WTC11 (cell line): ENCODE data around the gene ATP2A2. TPM values are rescaled to one million over a fixed set of nuclear protein-coding genes. Genes with fewer than 3 reads are reported as not detected.

Experiments used
- ATAC-seq: fragments of 200-7000 bp; cut with Tn5 transposase; 2 replicates; pipeline ENCODE4 v1.10.0; 2021; ENCODE audit warnings: mild to moderate bottlenecking, moderate library complexity
- CTCF ChIA-PET: fragments of 300-600 bp; sonication (Branson Sonifier 250); formaldehyde crosslinking; loops from one replicate; lab custom pipeline; 2021; ENCODE audit warnings: antibody characterized with exemption; lab: Charles Lee
- POLR2A ChIA-PET: fragments of 350-600 bp; sonication (Branson Sonifier 250); formaldehyde crosslinking; loops from one replicate; lab custom pipeline; 2021; ENCODE audit warnings: antibody characterized with exemption; lab: Charles Lee
- DNase-seq: peaks from one replicate; pipeline ENCODE4 v3.0.0; 2021; ENCODE audit warnings: low spot score
- H3K27ac Mint-ChIP-seq: 2 replicates; pipeline ENCODE4 v1.8.0; 2021; ENCODE audit warnings: mixed read lengths
- H3K27me3 Mint-ChIP-seq: 2 replicates; pipeline ENCODE4 v1.8.0; 2021; ENCODE audit warnings: low read depth, mild to moderate bottlenecking, moderate library complexity, mixed read lengths
- H3K36me3 Mint-ChIP-seq: 2 replicates; pipeline ENCODE4 v1.8.0; 2021; ENCODE audit warnings: mixed read lengths
- H3K4me1 Mint-ChIP-seq: 2 replicates; pipeline ENCODE4 v1.8.0; 2022; ENCODE audit warnings: mixed read lengths
- H3K4me3 Mint-ChIP-seq: 2 replicates; pipeline ENCODE4 v1.8.0; 2021; ENCODE audit warnings: mild to moderate bottlenecking, moderate library complexity, mixed read lengths
- H3K9me3 Mint-ChIP-seq: 2 replicates; pipeline ENCODE4 v1.8.0; 2021; ENCODE audit warnings: mixed read lengths
- ATF1 ChIP-seq: sonication (generic); formaldehyde crosslinking; IDR thresholded peaks from 2 replicates; pipeline ENCODE4 v1.8.1; 2023; ENCODE audit warnings: mild to moderate bottlenecking, moderate library complexity, missing genetic modification reagents
- CBFB ChIP-seq: sonication (generic); formaldehyde crosslinking; IDR thresholded peaks from 2 replicates; pipeline ENCODE4 v1.8.1; 2022; ENCODE audit warnings: mild to moderate bottlenecking, low read depth, missing genetic modification reagents
- CDX4 ChIP-seq: fragments of 250-450 bp; sonication (Bioruptor Pico); IDR thresholded peaks from 2 replicates; pipeline ENCODE4 v1.9.0; 2021; ENCODE audit warnings: moderate library complexity, mild to moderate bottlenecking, inconsistent platforms, borderline replicate concordance
- CTCF ChIP-seq: fragments of 200-600 bp; IDR thresholded peaks from 2 replicates; pipeline ENCODE4 v1.8.0; 2022; ENCODE audit warnings: antibody characterized with exemption
- E2F1 ChIP-seq: sonication (generic); formaldehyde crosslinking; IDR thresholded peaks from 2 replicates; pipeline ENCODE4 v1.8.0; 2022; ENCODE audit warnings: mild to moderate bottlenecking, missing genetic modification reagents
- ETV6 ChIP-seq: sonication (generic); formaldehyde crosslinking; IDR thresholded peaks from 2 replicates; pipeline ENCODE4 v1.8.1; 2022; ENCODE audit warnings: mild to moderate bottlenecking, missing genetic modification reagents
- GRHL2 ChIP-seq: fragments of 250-450 bp; sonication (Bioruptor Pico); IDR thresholded peaks from 2 replicates; pipeline ENCODE4 v1.8.0; 2022; ENCODE audit warnings: mild to moderate bottlenecking, moderate library complexity; ENCODE audit not compliant: insufficient replicate concordance, severe bottlenecking
- HMGXB4 ChIP-seq: sonication (generic); formaldehyde crosslinking; IDR thresholded peaks from 2 replicates; pipeline ENCODE4 v1.8.1; 2023; ENCODE audit warnings: mild to moderate bottlenecking, moderate library complexity, missing genetic modification reagents
- IRF2 ChIP-seq: sonication (generic); formaldehyde crosslinking; IDR thresholded peaks from 2 replicates; pipeline ENCODE4 v1.8.0; 2022; ENCODE audit warnings: low read depth, missing genetic modification reagents, borderline replicate concordance
- NFYB ChIP-seq: sonication (generic); formaldehyde crosslinking; conservative IDR thresholded peaks from 2 replicates; pipeline ENCODE4 v1.8.0; 2022; ENCODE audit warnings: low read depth, missing genetic modification reagents
- NR2C2 ChIP-seq: sonication (generic); formaldehyde crosslinking; IDR thresholded peaks from 2 replicates; pipeline ENCODE4 v1.8.0; 2022; ENCODE audit warnings: mild to moderate bottlenecking, missing genetic modification reagents
- NR3C1 ChIP-seq: sonication (generic); formaldehyde crosslinking; conservative IDR thresholded peaks from 2 replicates; pipeline ENCODE4 v1.8.1; 2023; ENCODE audit warnings: low read depth, mild to moderate bottlenecking, missing genetic modification reagents
- SOX15 ChIP-seq: fragments of 250-450 bp; sonication (Bioruptor Pico); IDR thresholded peaks from 2 replicates; pipeline ENCODE4 v1.9.0; 2021; ENCODE audit warnings: mild to moderate bottlenecking
- TP53 ChIP-seq: sonication (generic); formaldehyde crosslinking; IDR thresholded peaks from 2 replicates; pipeline ENCODE4 v1.8.1; 2023; ENCODE audit warnings: mild to moderate bottlenecking, missing genetic modification reagents
- USF2 ChIP-seq: sonication (generic); formaldehyde crosslinking; IDR thresholded peaks from 2 replicates; pipeline ENCODE4 v1.8.1; 2023; ENCODE audit warnings: mild to moderate bottlenecking, missing genetic modification reagents, moderate library complexity
- ZBTB21 ChIP-seq: sonication (generic); formaldehyde crosslinking; IDR thresholded peaks from 2 replicates; pipeline ENCODE4 v1.8.1; 2023; ENCODE audit warnings: mild to moderate bottlenecking, missing genetic modification reagents, borderline replicate concordance
- ZNF121 ChIP-seq: sonication (generic); formaldehyde crosslinking; IDR thresholded peaks from 2 replicates; pipeline ENCODE4 v1.8.0; 2023; ENCODE audit warnings: missing genetic modification reagents
- ZNF219 ChIP-seq: sonication (generic); formaldehyde crosslinking; IDR thresholded peaks from 2 replicates; pipeline ENCODE4 v1.8.0; 2023; ENCODE audit warnings: missing genetic modification reagents, mild to moderate bottlenecking, borderline replicate concordance
- ZNF512 ChIP-seq: sonication (generic); formaldehyde crosslinking; IDR thresholded peaks from 2 replicates; pipeline ENCODE4 v1.8.1; 2022; ENCODE audit warnings: missing genetic modification reagents, borderline replicate concordance
- total RNA-seq: library from RNA; stranded (reverse); gene quantifications from 3 replicates; pipeline ENCODE4 v1.2.3, GENCODE V29; 2021

ATP2A2 gene
- total RNA-seq, 1 experiment from 2014 or later, result 239 TPM

GRCh38 chr12:110252716-110253115, 28.3 kb upstream of the ATP2A2 start (continued):
- no peak for TF ChIP-seq ATF1
- TF ChIP-seq NR3C1 (CRISPR knock-in tag), result no peak
- no peak for TF ChIP-seq E2F1
- no peak for TF ChIP-seq IRF2 (CRISPR knock-in tag)
- TF ChIP-seq USF2 (CRISPR knock-in tag), result no peak
- no peak for TF ChIP-seq ZNF219
- no peak for TF ChIP-seq CDX4
- no peak for TF ChIP-seq SOX15 (CRISPR knock-in tag)
- TF ChIP-seq GRHL2 (CRISPR knock-in tag), result no peak

GRCh38 chr12:110253176-110253575, 27.9 kb upstream of the ATP2A2 start:
- CTCF ChIA-PET, result no interaction called here
- Mint-ChIP-seq H3K4me1 (0 out of 2 replicates have a peak, but pooled peaks cover 3% of the 10 kb centered on the region), H3K4me3 (no peak overlapping the region), H3K27me3 (no peaks in the 10 kb centered on the region), H3K36me3 (no peaks in the 10 kb centered on the region), H3K27ac (0 out of 2 replicates have a peak overlapping the region, but pooled peaks have one; percentile 11), H3K9me3 (no peaks in the 10 kb centered on the region)
- ATAC-seq (no peak), DNase-seq (no peak)
- TF ChIP-seq TP53 (CRISPR knock-in tag) (no peak), CDX4 (no peak), ZNF512 (no peak), HMGXB4 (no peak), ETV6 (no peak), ZBTB21 (no peak), CTCF (no peak), CBFB (CRISPR knock-in tag) (no peak), ZNF121 (no peak), NFYB (CRISPR knock-in tag) (no peak), NR2C2 (CRISPR knock-in tag) (no peak)
- POLR2A ChIA-PET, result no interaction called here
